ENCODE measurements around the gene LINS1. TPM values are rescaled to one million over a fixed set of nuclear protein-coding genes. Genes with fewer than 3 reads are reported as not detected.

Gene LINS1
- total RNA-seq, 1 experiment from 2014 or later: 25.2 TPM

DNA sequence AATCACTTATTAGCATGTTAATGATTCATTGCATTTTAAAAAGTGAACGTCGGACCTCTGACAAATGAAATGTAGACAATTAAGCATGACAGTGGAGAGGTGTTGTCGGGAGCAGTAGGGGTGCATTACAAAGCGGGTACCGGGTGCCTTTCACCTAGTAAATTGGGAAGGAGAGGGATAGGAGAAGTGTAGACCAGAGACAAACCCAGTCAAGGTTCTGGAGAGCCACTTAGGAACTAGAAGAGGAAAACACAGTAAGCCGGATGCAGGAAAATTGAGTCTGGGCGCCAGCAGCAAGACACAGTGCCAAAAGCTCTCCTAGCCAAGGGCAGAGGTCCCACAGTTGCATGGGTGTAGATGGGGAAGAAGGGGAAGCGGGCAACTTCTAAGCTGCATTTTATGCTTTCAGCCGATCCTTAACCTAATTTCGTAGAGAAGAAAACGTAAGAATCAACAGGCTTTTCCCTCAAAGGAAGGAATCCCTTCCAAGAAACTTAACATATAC, 70.1 kb downstream of the LINS1 start:
- TF ChIP-seq, protein P1, sequence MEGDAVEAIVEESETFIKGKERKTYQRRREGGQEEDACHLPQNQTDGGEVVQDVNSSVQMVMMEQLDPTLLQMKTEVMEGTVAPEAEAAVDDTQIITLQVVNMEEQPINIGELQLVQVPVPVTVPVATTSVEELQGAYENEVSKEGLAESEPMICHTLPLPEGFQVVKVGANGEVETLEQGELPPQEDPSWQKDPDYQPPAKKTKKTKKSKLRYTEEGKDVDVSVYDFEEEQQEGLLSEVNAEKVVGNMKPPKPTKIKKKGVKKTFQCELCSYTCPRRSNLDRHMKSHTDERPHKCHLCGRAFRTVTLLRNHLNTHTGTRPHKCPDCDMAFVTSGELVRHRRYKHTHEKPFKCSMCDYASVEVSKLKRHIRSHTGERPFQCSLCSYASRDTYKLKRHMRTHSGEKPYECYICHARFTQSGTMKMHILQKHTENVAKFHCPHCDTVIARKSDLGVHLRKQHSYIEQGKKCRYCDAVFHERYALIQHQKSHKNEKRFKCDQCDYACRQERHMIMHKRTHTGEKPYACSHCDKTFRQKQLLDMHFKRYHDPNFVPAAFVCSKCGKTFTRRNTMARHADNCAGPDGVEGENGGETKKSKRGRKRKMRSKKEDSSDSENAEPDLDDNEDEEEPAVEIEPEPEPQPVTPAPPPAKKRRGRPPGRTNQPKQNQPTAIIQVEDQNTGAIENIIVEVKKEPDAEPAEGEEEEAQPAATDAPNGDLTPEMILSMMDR (IDR thresholded peaks at IDR 0.05; ENCODE audit: unreplicated experiment): no peak
- CTCF ChIA-PET: no interaction called here
- H3K9me3 Mint-ChIP-seq (ENCODE audit: low read depth, unreplicated experiment): no peaks in the 10 kb centered on the region
- peaks cover 65% of the 10 kb centered on the region for H3K27me3 Mint-ChIP-seq (ENCODE audit: unreplicated experiment)
- DNase-seq: no peak
- H3K36me3 Mint-ChIP-seq (ENCODE audit: insufficient read depth, unreplicated experiment): no peaks in the 10 kb centered on the region
- intact Hi-C loops (cut with micrococcal nuclease; ENCODE audit: unreplicated experiment): no loop called here
- no TSS peak for BruUV-seq (replicated peaks)
- H3K4me3 Mint-ChIP-seq (ENCODE audit: low read depth, unreplicated experiment): no peak overlapping the region
- H3K4me1 Mint-ChIP-seq (ENCODE audit: low read depth, unreplicated experiment): no peaks in the 10 kb centered on the region
- no peak overlapping the region for H3K27ac Mint-ChIP-seq (ENCODE audit: unreplicated experiment)

DNA sequence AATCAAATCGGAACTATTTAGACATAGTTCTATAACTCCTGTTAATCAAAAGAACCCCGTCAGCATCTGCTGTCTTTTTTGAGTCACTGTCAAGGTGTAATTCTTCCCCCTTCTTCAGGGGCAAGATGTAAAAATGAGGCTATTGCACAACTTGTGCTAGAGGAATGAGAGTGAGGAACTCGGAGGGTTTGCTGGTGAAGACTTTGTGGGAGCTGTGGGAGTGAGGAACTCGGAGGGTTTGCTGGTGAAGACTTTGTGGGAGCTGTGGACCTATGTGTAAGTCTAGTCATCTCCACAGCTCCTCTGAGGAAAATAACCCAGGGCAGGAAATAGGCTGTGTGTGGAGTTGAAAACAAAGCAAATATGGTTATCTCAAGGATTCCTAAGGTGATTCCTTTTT, 70.8 kb downstream of the LINS1 start:
- Mint-ChIP-seq H3K27ac (ENCODE audit: unreplicated experiment) (no peak overlapping the region), H3K4me1 (ENCODE audit: low read depth, unreplicated experiment) (no peaks in the 10 kb centered on the region), H3K36me3 (ENCODE audit: insufficient read depth, unreplicated experiment) (no peaks in the 10 kb centered on the region), H3K9me3 (ENCODE audit: low read depth, unreplicated experiment) (no peaks in the 10 kb centered on the region), H3K27me3 (ENCODE audit: unreplicated experiment) (peaks cover 59% of the 10 kb centered on the region), H3K4me3 (ENCODE audit: low read depth, unreplicated experiment) (no peak overlapping the region)
- intact Hi-C loops (cut with micrococcal nuclease; ENCODE audit: unreplicated experiment): no loop called here
- no peak for DNase-seq
- CTCF ChIA-PET: no interaction called here
- BruUV-seq (replicated peaks): no TSS peak
- TF ChIP-seq, protein P1 (IDR thresholded peaks at IDR 0.05; ENCODE audit: unreplicated experiment): no peak

DNA sequence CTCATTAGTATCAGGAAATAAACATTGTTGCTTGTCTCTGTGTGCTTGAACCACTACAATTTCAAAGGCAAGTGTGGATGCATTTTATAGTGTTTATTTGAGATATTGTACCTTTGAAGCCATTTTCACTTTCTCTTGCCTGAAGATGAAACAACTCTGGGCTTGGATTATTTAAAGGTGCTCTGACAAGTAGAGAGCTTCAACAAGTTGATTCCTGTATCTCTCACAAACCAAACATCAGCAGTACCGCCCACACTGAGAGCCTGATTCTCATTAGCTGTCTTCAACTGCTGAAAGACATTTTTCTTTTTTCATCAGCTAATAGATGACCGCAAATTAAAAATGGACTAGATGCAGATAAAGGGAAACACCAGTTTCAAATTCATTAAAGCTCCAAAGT, 72.4 kb downstream of the LINS1 start:
- Mint-ChIP-seq H3K4me1 (ENCODE audit: low read depth, unreplicated experiment) (no peaks in the 10 kb centered on the region), H3K4me3 (ENCODE audit: low read depth, unreplicated experiment) (no peak overlapping the region), H3K27me3 (ENCODE audit: unreplicated experiment) (peaks cover 59% of the 10 kb centered on the region), H3K9me3 (ENCODE audit: low read depth, unreplicated experiment) (no peaks in the 10 kb centered on the region), H3K36me3 (ENCODE audit: insufficient read depth, unreplicated experiment) (no peaks in the 10 kb centered on the region), H3K27ac (ENCODE audit: unreplicated experiment) (no peak overlapping the region)
- BruUV-seq (replicated peaks): no TSS peak
- intact Hi-C loops (cut with micrococcal nuclease; ENCODE audit: unreplicated experiment): no loop called here
- TF ChIP-seq, protein P1 (IDR thresholded peaks at IDR 0.05; ENCODE audit: unreplicated experiment): no peak
- CTCF ChIA-PET: interaction anchor here (0.6 to 0.8 kb wide), 2 partner anchors 24 to 796 kb away, joined by 3 to 5 read pairs; partner anchors contain the start of gene LYSMD4
- no peak for DNase-seq

DNA sequence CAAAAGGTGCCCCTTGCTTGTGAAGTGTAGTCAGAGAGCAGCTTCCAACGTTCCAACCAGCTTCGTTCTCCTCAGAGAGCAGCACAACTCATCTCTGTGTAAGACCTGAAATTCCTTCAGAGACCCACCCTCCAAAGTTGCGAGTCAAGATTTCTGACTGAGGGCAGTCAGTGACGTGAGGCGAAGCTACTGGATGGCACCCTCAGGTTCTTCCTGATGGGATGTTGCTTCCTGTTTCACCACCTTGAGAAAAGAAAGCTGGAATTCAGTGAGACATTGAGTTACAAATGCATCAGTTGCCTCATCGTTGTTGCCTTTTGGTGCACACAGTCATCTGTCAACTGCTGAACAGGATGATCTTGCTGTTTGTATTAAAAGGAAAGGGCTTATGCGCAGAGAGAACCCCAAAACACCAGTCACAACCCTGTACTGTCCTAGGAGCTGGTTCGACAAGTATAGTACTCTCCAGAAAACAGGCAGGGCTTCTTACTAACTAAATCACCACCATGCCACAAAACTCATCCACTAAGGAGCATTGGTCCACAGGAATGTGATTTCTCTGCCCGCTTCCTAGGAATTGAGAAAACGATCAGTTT, 73.1 kb downstream of the LINS1 start, which contains the start of gene CERS3:
TSS of gene CERS3 (minus strand) at position 118 of the 596 bp plus-strand sequence. CDS start 27,101 bp downstream, outside the sequence.
- BruUV-seq (replicated peaks): no TSS peak
- CTCF ChIA-PET: interaction anchor here (0.8 kb wide), 1 partner anchor 23 kb away, joined by 3 read pairs; no protein-coding TSS in a partner anchor

More for the DNA sequence above, 73.1 kb downstream of the LINS1 start, which contains the start of gene CERS3:
- peaks cover 58% of the 10 kb centered on the region for H3K27me3 Mint-ChIP-seq (ENCODE audit: unreplicated experiment)
- intact Hi-C loops (cut with micrococcal nuclease; ENCODE audit: unreplicated experiment): no loop called here
- H3K27ac Mint-ChIP-seq (ENCODE audit: unreplicated experiment): no peak within 1 kb of the TSS
- H3K4me3 Mint-ChIP-seq (ENCODE audit: low read depth, unreplicated experiment): no peak within 1 kb of the TSS
- H3K9me3 Mint-ChIP-seq (ENCODE audit: low read depth, unreplicated experiment): no peaks in the 10 kb centered on the region
- H3K4me1 Mint-ChIP-seq (ENCODE audit: low read depth, unreplicated experiment): no peaks in the 10 kb centered on the region
- TF ChIP-seq, protein P1 (IDR thresholded peaks at IDR 0.05; ENCODE audit: unreplicated experiment): no peak
- no peaks in the 10 kb centered on the region for H3K36me3 Mint-ChIP-seq (ENCODE audit: insufficient read depth, unreplicated experiment)
- no peak for DNase-seq
